Natural killer cell (primary cell): ENCODE data around the gene KRT40. TPM values are rescaled to one million over a fixed set of nuclear protein-coding genes. Genes with fewer than 3 reads are reported as not detected.

ENCODE experiments used
- ATAC-seq, 3 donors: fragments of 150-1000 bp in 2 of 3; fragments of 200-7000 bp in 1 of 3; cut with Tn5 transposase; 1 replicate in 1 of 3; 2 replicates in 2 of 3; pipeline ENCODE4 v1.10.0; 2021; ENCODE audit warnings: mild to moderate bottlenecking in 2 of 3, moderate library complexity in 2 of 3
- DNase-seq, 2 donors: peaks; one replicate each; pipeline versions ENCODE4 v3.0.0 to v3.0.0-alpha.2; 2013 to 2021; ENCODE audit warnings: mixed read lengths in 1 of 2
- H3K27ac ChIP-seq: one replicate; pipeline ENCODE4 v1.5.1; 2013; ENCODE audit warnings: mild to moderate bottlenecking, low read length
- H3K27me3 ChIP-seq: one replicate; pipeline ENCODE4 v1.6.1; 2013; ENCODE audit warnings: low read length; ENCODE audit not compliant: control insufficient read depth, insufficient read depth
- H3K36me3 ChIP-seq: one replicate; pipeline ENCODE4 v1.6.1; 2013; ENCODE audit warnings: low read length; ENCODE audit not compliant: control insufficient read depth, insufficient read depth
- H3K4me1 ChIP-seq: one replicate; pipeline ENCODE4 v1.6.1; 2013; ENCODE audit warnings: low read length; ENCODE audit not compliant: control insufficient read depth, insufficient read depth
- H3K4me3 ChIP-seq: one replicate; pipeline ENCODE4 v1.5.1; 2013; ENCODE audit warnings: low read length
- H3K9me3 ChIP-seq: one replicate; pipeline ENCODE4 v1.6.1; 2013; ENCODE audit warnings: low read length; ENCODE audit not compliant: control insufficient read depth, insufficient read depth
- H3K27ac Mint-ChIP-seq, 2 donors: one replicate each; pipeline ENCODE4 v1.8.0; 2022; ENCODE audit warnings: mild to moderate bottlenecking in 2 of 2, mixed read lengths in 2 of 2, moderate library complexity in 1 of 2
- H3K27me3 Mint-ChIP-seq, 2 donors: one replicate each; pipeline ENCODE4 v1.8.0; 2022; ENCODE audit warnings: low read depth in 2 of 2, mixed read lengths in 2 of 2
- H3K36me3 Mint-ChIP-seq: one replicate; pipeline ENCODE4 v1.8.0; 2022; ENCODE audit warnings: mixed read lengths
- H3K4me1 Mint-ChIP-seq, 2 donors: one replicate each; pipeline ENCODE4 v1.8.0; 2022; ENCODE audit warnings: mixed read lengths in 2 of 2
- H3K4me3 Mint-ChIP-seq: one replicate; pipeline ENCODE4 v1.8.0; 2022; ENCODE audit warnings: mild to moderate bottlenecking, moderate library complexity, mixed read lengths
- H3K9me3 Mint-ChIP-seq, 2 donors: one replicate each; pipeline ENCODE4 v1.8.0; 2022; ENCODE audit warnings: mixed read lengths in 2 of 2
- CTCF ChIP-seq: fragments of 200-600 bp; IDR thresholded peaks from one replicate; pipeline ENCODE4 v1.8.0; 2022; ENCODE audit warnings: antibody characterized with exemption
- WGBS: methylation state at CpG from one replicate; pipeline ENCODE4 v1.1.7; 2013; ENCODE audit warnings: missing lambda C conversion rate; ENCODE audit not compliant: insufficient coverage; 5-methylcytosine and 5-hydroxymethylcytosine counted together
- intact Hi-C: fragments of 100-400 bp; cut with micrococcal nuclease; formaldehyde crosslinking; loops from one replicate; pipeline ENCODE4 v1.14.2; 2022
- total RNA-seq, 4 donors: library from RNA; stranded (reverse); fragments of 120-200 nt in 1 of 4; gene quantifications; one replicate each; pipeline versions ENCODE4 v1.2.3 to v1.2.4, GENCODE V29; 2013 to 2022

Gene KRT40
- total RNA-seq, 3 donors from 2014 or later (not counting 1 experiment from before 2014, with no cell fraction given), result not detected

- Histone ChIP-seq H3K9me3 (no peaks in the 10 kb centered on the region), H3K27ac (no peak overlapping the region), H3K27me3 (peaks cover 15% of the 10 kb centered on the region), H3K4me3 (no peak overlapping the region), H3K36me3 (no peaks in the 10 kb centered on the region), H3K4me1 (no peaks in the 10 kb centered on the region)
- no peak overlapping the region for H3K27ac Mint-ChIP-seq
- no peaks in the 10 kb centered on the region for H3K9me3 Mint-ChIP-seq
- H3K4me3 Mint-ChIP-seq, result no peak overlapping the region
- DNase-seq (no peak), ATAC-seq (no peak)
- H3K36me3 Mint-ChIP-seq, result no peaks in the 10 kb centered on the region
- no peaks in the 10 kb centered on the region for H3K4me1 Mint-ChIP-seq
- intact Hi-C loops, result no loop called here
- 100% methylated on average over 1 of the region's 2 CpGs for WGBS
- TF ChIP-seq CTCF, result no peak
- peaks cover 35 to 75% of the 10 kb centered on the region in 2 donors for H3K27me3 Mint-ChIP-seq
These were observed 9.0 kb upstream of the KRT40 start for GRCh38 chr17:40993084-40993483.

- H3K27ac Mint-ChIP-seq, result no peak overlapping the region
- intact Hi-C loops, result no loop called here
- WGBS, result 85% methylated on average over 1 of the region's 3 CpGs
- ATAC-seq (no peak), DNase-seq (no peak)
- H3K4me3 ChIP-seq, result no peak overlapping the region
- no peaks in the 10 kb centered on the region for H3K4me1 Mint-ChIP-seq
- no peak overlapping the region for H3K27ac ChIP-seq
- H3K4me3 Mint-ChIP-seq, result no peak overlapping the region
- TF ChIP-seq CTCF, result no peak
- no peaks in the 10 kb centered on the region for H3K36me3 ChIP-seq
- no peaks in the 10 kb centered on the region for H3K9me3 Mint-ChIP-seq
- H3K27me3 Mint-ChIP-seq, result peaks cover 33 to 71% of the 10 kb centered on the region in 2 donors
- H3K4me1 ChIP-seq, result no peaks in the 10 kb centered on the region
- H3K27me3 ChIP-seq, result peaks cover 15% of the 10 kb centered on the region
- no peaks in the 10 kb centered on the region for H3K9me3 ChIP-seq
- no peaks in the 10 kb centered on the region for H3K36me3 Mint-ChIP-seq
These were observed 8.5 kb upstream of the KRT40 start for GRCh38 chr17:40992666-40993065.

GRCh38 chr17:40986920-40987319 is 2.8 kb upstream of the KRT40 start:
- 76% methylated on average over 8 of the region's 8 CpGs for WGBS
- Mint-ChIP-seq H3K36me3 (no peaks in the 10 kb centered on the region), H3K27me3 (peaks cover 10 to 51% of the 10 kb centered on the region in 2 donors), H3K4me3 (no peak overlapping the region), H3K27ac (no peak overlapping the region), H3K9me3 (no peaks in the 10 kb centered on the region), H3K4me1 (no peaks in the 10 kb centered on the region)
- no peak for TF ChIP-seq CTCF
- no peak overlapping the region for H3K27ac ChIP-seq
- H3K4me1 ChIP-seq, result no peaks in the 10 kb centered on the region
- H3K9me3 ChIP-seq, result no peaks in the 10 kb centered on the region
- ATAC-seq (no peak), DNase-seq (no peak)
- no peaks in the 10 kb centered on the region for H3K36me3 ChIP-seq
- H3K4me3 ChIP-seq, result no peak overlapping the region
- intact Hi-C loops, result no loop called here
- H3K27me3 ChIP-seq, result no peaks in the 10 kb centered on the region

GRCh38 chr17:40981115-40981514 is 3.0 kb downstream of the KRT40 start:
- no peak for ATAC-seq
- H3K4me1 Mint-ChIP-seq, result no peaks in the 10 kb centered on the region
- H3K27ac Mint-ChIP-seq, result no peak overlapping the region
- no peak overlapping the region for H3K4me3 Mint-ChIP-seq
- no peak for TF ChIP-seq CTCF
- no peak overlapping the region for H3K4me3 ChIP-seq
- H3K36me3 ChIP-seq, result no peaks in the 10 kb centered on the region
- no peaks in the 10 kb centered on the region for H3K27me3 ChIP-seq
- no peaks in the 10 kb centered on the region for H3K4me1 ChIP-seq
- H3K36me3 Mint-ChIP-seq, result no peaks in the 10 kb centered on the region
- no peaks in the 10 kb centered on the region for H3K9me3 ChIP-seq
- no peak overlapping the region for H3K27ac ChIP-seq
- H3K27me3 Mint-ChIP-seq, result peaks cover 4 to 22% of the 10 kb centered on the region in 2 donors
- intact Hi-C loops, result no loop called here
- DNase-seq, result no peak
- H3K9me3 Mint-ChIP-seq, result no peaks in the 10 kb centered on the region
- 72% methylated on average over 3 of the region's 5 CpGs for WGBS
